ENCODE results near the gene PFKP.

The PFKP gene

GRCh38 chr10:3178042-3178441, 110.7 kb downstream of the PFKP start:
- Histone ChIP-seq H3K9me3 (no peaks in the 10 kb centered on the region), H3K4me1 (ENCODE audit: control insufficient read depth in 1 of 2, insufficient read depth in 1 of 2, low read depth in 1 of 2, low read length in 1 of 2) (peaks cover 7 to 9% of the 10 kb centered on the region in 2 experiments), H3K4me3 (ENCODE audit: low read depth in 1 of 2, low read length in 1 of 2) (no peak overlapping the region), H3K27ac (no peak overlapping the region), H3K27me3 (peaks cover 23% of the 10 kb centered on the region), H3K36me3 (no peaks in the 10 kb centered on the region)
- TF ChIP-seq, protein P1, sequence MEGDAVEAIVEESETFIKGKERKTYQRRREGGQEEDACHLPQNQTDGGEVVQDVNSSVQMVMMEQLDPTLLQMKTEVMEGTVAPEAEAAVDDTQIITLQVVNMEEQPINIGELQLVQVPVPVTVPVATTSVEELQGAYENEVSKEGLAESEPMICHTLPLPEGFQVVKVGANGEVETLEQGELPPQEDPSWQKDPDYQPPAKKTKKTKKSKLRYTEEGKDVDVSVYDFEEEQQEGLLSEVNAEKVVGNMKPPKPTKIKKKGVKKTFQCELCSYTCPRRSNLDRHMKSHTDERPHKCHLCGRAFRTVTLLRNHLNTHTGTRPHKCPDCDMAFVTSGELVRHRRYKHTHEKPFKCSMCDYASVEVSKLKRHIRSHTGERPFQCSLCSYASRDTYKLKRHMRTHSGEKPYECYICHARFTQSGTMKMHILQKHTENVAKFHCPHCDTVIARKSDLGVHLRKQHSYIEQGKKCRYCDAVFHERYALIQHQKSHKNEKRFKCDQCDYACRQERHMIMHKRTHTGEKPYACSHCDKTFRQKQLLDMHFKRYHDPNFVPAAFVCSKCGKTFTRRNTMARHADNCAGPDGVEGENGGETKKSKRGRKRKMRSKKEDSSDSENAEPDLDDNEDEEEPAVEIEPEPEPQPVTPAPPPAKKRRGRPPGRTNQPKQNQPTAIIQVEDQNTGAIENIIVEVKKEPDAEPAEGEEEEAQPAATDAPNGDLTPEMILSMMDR (IDR thresholded peaks at IDR 0.05) = no peak

DNA sequence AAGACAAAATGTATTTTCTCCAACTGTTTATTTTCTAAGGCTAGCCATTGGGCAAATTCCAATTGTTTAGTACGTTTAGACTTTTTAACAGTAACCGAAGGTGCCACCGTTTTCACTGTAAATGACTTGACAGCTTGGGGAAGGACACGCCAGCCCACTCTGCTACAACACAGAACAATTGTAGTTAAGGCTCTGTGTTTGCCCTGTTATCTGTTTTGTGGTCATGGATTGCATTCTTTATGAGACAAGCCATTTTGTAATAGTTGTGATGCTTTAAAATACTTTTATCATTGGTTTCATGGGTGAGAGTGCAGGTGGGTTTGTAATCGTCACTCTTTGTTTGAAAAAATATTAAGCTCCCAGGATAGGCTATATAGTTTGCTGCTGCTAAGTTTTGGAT, 111.8 kb downstream of the PFKP start:
- peaks cover 23% of the 10 kb centered on the region for H3K27me3 ChIP-seq
- no peaks in the 10 kb centered on the region for H3K9me3 ChIP-seq
- no peak overlapping the region for H3K27ac ChIP-seq
- TF ChIP-seq, protein P1 (IDR thresholded peaks at IDR 0.05) = no peak
- no peak overlapping the region for H3K4me3 ChIP-seq (ENCODE audit: low read depth in 1 of 2, low read length in 1 of 2)
- no peaks in the 10 kb centered on the region for H3K4me1 ChIP-seq (ENCODE audit: control insufficient read depth in 1 of 2, insufficient read depth in 1 of 2, low read depth in 1 of 2, low read length in 1 of 2)
- no peaks in the 10 kb centered on the region for H3K36me3 ChIP-seq

DNA sequence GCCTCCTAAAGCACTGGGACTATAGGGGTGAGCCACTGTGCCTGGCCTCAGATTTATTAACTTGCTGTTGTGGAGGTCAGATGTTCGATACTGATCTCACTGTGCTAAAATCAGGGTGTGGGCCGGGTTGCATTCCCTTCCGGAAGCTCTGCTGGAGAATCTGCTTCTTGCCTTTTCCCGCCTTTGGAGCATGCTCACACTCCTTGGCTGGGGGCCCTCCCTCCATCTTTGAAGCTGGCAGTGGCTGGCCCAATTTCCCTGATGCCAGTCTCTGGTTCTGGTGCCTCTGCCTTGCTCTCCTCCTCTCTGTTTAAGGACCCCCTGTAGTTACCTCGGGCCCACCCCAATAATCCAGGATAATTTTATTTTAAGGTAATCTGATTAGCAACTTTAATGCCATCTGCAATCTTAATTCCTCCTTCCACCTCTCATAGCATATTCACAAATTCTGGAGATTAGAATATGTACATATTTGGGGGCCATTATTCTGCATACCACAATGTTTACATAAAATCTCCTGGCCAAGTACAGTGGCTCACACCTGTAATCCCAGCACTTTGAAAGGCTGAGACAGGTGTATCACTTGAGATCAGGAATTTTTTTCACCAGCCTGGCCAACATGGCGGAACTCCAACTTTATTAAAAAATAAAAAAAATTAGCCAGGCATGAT, 113.1 kb downstream of the PFKP start:
- Histone ChIP-seq H3K27ac (no peak overlapping the region), H3K36me3 (no peaks in the 10 kb centered on the region), H3K9me3 (no peaks in the 10 kb centered on the region), H3K4me3 (ENCODE audit: low read depth in 1 of 2, low read length in 1 of 2) (no peak overlapping the region), H3K4me1 (ENCODE audit: control insufficient read depth in 1 of 2, insufficient read depth in 1 of 2, low read depth in 1 of 2, low read length in 1 of 2) (no peaks in the 10 kb centered on the region), H3K27me3 (peaks cover 16% of the 10 kb centered on the region)
- TF ChIP-seq, protein P1 (IDR thresholded peaks at IDR 0.05) = no peak

- H3K9me3 ChIP-seq = no peaks in the 10 kb centered on the region
- no peak overlapping the region for H3K4me3 ChIP-seq (ENCODE audit: low read depth in 1 of 2, low read length in 1 of 2)
- H3K27me3 ChIP-seq = no peaks in the 10 kb centered on the region
- H3K36me3 ChIP-seq = no peaks in the 10 kb centered on the region
- H3K4me1 ChIP-seq (ENCODE audit: control insufficient read depth in 1 of 2, insufficient read depth in 1 of 2, low read depth in 1 of 2, low read length in 1 of 2) = no peaks in the 10 kb centered on the region
- TF ChIP-seq, protein P1 (IDR thresholded peaks at IDR 0.05) = no peak
- H3K27ac ChIP-seq = no peak overlapping the region
These were observed 118.0 kb downstream of the PFKP start for GRCh38 chr10:3185386-3185785.

DNA sequence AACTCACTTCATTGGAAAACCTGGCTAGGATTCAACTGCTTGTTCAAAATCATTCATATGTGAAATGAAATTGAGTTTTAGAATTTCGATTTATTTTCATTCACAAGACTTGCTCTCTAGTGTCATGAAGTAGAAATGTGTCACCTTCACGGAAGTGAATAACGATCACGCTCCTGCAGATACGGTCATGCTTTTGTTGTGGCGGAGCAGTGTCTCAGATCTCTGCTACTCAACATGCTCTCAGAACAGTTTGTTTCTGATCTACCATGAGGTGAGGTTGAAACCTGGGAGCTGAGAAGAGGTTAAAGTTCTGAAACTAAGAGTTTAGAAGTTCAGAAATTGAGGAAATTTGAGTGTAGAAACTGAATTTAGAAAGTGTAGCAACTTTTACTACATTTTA, 119.0 kb downstream of the PFKP start:
- Histone ChIP-seq H3K36me3 (no peaks in the 10 kb centered on the region), H3K27ac (no peak overlapping the region), H3K4me3 (ENCODE audit: low read depth in 1 of 2, low read length in 1 of 2) (no peak overlapping the region), H3K27me3 (no peaks in the 10 kb centered on the region), H3K4me1 (ENCODE audit: control insufficient read depth in 1 of 2, insufficient read depth in 1 of 2, low read depth in 1 of 2, low read length in 1 of 2) (no peaks in the 10 kb centered on the region), H3K9me3 (no peaks in the 10 kb centered on the region)
- TF ChIP-seq, protein P1 (IDR thresholded peaks at IDR 0.05) = no peak
